ENCODE data around the gene FHOD3.

GRCh38 chr18:36355511-36355910 is 58.0 kb downstream of the FHOD3 start:
- TF ChIP-seq POLR2A (IDR thresholded peaks at IDR 0.05; ENCODE audit: low read depth, low read length) (no peak), POLR2AphosphoS5 (IDR thresholded peaks at IDR 0.05; ENCODE audit: low read depth, low read length) (no peak), TAF1 (IDR thresholded peaks at IDR 0.05; ENCODE audit: borderline replicate concordance, low read depth, low read length) (no peak)

Data from GM12892 (cell line).